ENCODE data around the gene LRRC19. TPM values are rescaled to one million over a fixed set of nuclear protein-coding genes. Genes with fewer than 3 reads are reported as not detected.

The LRRC19 gene
- total RNA-seq, 4 donors from 2014 or later, result not detected

- peak overlapping the region; percentile 94 for H3K27ac ChIP-seq
- H3K4me1 ChIP-seq, result peaks cover 20% of the 10 kb centered on the region
- WGBS, result 26% methylated on average over 6 of the region's 6 CpGs
Measured at GRCh38 chr9:26956860-26957233, 48.6 kb downstream of the LRRC19 start.

GRCh38 chr9:26955921-26956859 lies 49.3 kb downstream of the LRRC19 start, which contains the start of gene IFT74:
IFT74 (plus strand) TSS chr9:26956412; CDS start chr9:26961968, 5,556 bp downstream.
- Histone ChIP-seq H3K9me3 (no peaks in the 10 kb centered on the region), H3K36me3 (no peaks in the 10 kb centered on the region), H3K27me3 (no peaks in the 10 kb centered on the region), H3K27ac (peak within 1 kb of the TSS; percentile 94), H3K4me3 (peak within 1 kb of the TSS; percentile 69), H3K4me1 (peaks cover 20% of the 10 kb centered on the region)
- WGBS, result 2% methylated on average over 51 of the region's 53 CpGs
- TF ChIP-seq POLR2AphosphoS5 (IDR thresholded peaks at IDR 0.05), result peak in 2 of 3 donors; percentile 55 to 58
- TF ChIP-seq CTCF (IDR thresholded peaks at IDR 0.05), result no peak
- TF ChIP-seq EP300 (IDR thresholded peaks at IDR 0.05), result no peak
- TF ChIP-seq POLR2A (IDR thresholded peaks at IDR 0.05), result peak in 1 of 2 donors; percentile 58
- DNase-seq (ENCODE audit: low spot score in 2 of 2), result peak; percentile 99

More at GRCh38 chr9:26956860-26957233, 48.6 kb downstream of the LRRC19 start:
- H3K36me3 ChIP-seq, result no peaks in the 10 kb centered on the region
- TF ChIP-seq POLR2AphosphoS5 (IDR thresholded peaks at IDR 0.05) (no peak), EP300 (IDR thresholded peaks at IDR 0.05) (no peak), POLR2A (IDR thresholded peaks at IDR 0.05) (no peak), CTCF (IDR thresholded peaks at IDR 0.05) (no peak)
- H3K27me3 ChIP-seq, result no peaks in the 10 kb centered on the region
- DNase-seq (ENCODE audit: low spot score in 2 of 2), result no peak
- H3K4me3 ChIP-seq, result peak overlapping the region; percentile 69
- H3K9me3 ChIP-seq, result no peaks in the 10 kb centered on the region

GRCh38 chr9:26955222-26955903 lies 50.1 kb downstream of the LRRC19 start:
- H3K27me3 ChIP-seq, result no peaks in the 10 kb centered on the region
- H3K27ac ChIP-seq, result peak overlapping the region; percentile 94
- H3K9me3 ChIP-seq, result no peaks in the 10 kb centered on the region
- 57% methylated on average over 4 of the region's 4 CpGs for WGBS
- peaks cover 20% of the 10 kb centered on the region for H3K4me1 ChIP-seq
- DNase-seq (ENCODE audit: low spot score in 2 of 2), result no peak
- peak overlapping the region; percentile 69 for H3K4me3 ChIP-seq
- TF ChIP-seq CTCF (IDR thresholded peaks at IDR 0.05) (no peak), POLR2AphosphoS5 (IDR thresholded peaks at IDR 0.05) (no peak), EP300 (IDR thresholded peaks at IDR 0.05) (no peak), POLR2A (IDR thresholded peaks at IDR 0.05) (no peak)
- H3K36me3 ChIP-seq, result no peaks in the 10 kb centered on the region

GRCh38 chr9:26954050-26954508 lies 51.4 kb downstream of the LRRC19 start:
- Histone ChIP-seq H3K27me3 (no peaks in the 10 kb centered on the region), H3K27ac (no peak overlapping the region), H3K9me3 (no peaks in the 10 kb centered on the region), H3K4me1 (peaks cover 20% of the 10 kb centered on the region), H3K36me3 (no peaks in the 10 kb centered on the region), H3K4me3 (no peak overlapping the region)
- TF ChIP-seq EP300 (IDR thresholded peaks at IDR 0.05) (no peak), POLR2AphosphoS5 (IDR thresholded peaks at IDR 0.05) (no peak), POLR2A (IDR thresholded peaks at IDR 0.05) (no peak), CTCF (IDR thresholded peaks at IDR 0.05) (no peak)
- no peak for DNase-seq (ENCODE audit: low spot score in 2 of 2)
- WGBS, result 78% methylated on average over 3 of the region's 3 CpGs

- Histone ChIP-seq H3K27ac (no peak overlapping the region), H3K4me1 (peaks cover 21% of the 10 kb centered on the region), H3K4me3 (no peak overlapping the region), H3K27me3 (no peaks in the 10 kb centered on the region), H3K36me3 (no peaks in the 10 kb centered on the region), H3K9me3 (no peaks in the 10 kb centered on the region)
- no peak for TF ChIP-seq EP300 (IDR thresholded peaks at IDR 0.05)
- TF ChIP-seq CTCF (IDR thresholded peaks at IDR 0.05), result no peak
- TF ChIP-seq POLR2AphosphoS5 (IDR thresholded peaks at IDR 0.05), result no peak
- TF ChIP-seq POLR2A (IDR thresholded peaks at IDR 0.05), result no peak
- 61% methylated on average over 3 of the region's 3 CpGs for WGBS
- DNase-seq (ENCODE audit: low spot score in 2 of 2), result no peak
Measured at GRCh38 chr9:26951794-26952193, 53.7 kb downstream of the LRRC19 start.

Measured in suprapubic skin (tissue), 4 donors.